A549 (cell line): ENCODE measurements around the gene MTIF3. TPM values are rescaled to one million over a fixed set of nuclear protein-coding genes. Genes with fewer than 3 reads are reported as not detected.

ENCODE experiments used
- ATAC-seq, 2 experiments: fragments of 200-7000 bp in 1 of 2; fragments of >200 bp in 1 of 2; cut with Nextera tagmentation in 1 of 2; cut with Tn5 transposase in 1 of 2; 3 replicates each; pipeline versions ENCODE4 v1.8.0 to v1.9.1; 2018 to 2020; ENCODE audit warnings: mild to moderate bottlenecking in 1 of 2, moderate library complexity in 1 of 2
- CTCF ChIA-PET: fragments of 300-600 bp; sonication (Branson Sonifier 250); formaldehyde crosslinking; extraction: SDS; loops from one replicate; lab custom pipeline; 2021; ENCODE audit warnings: antibody characterized with exemption, inconsistent platforms; lab: Yijun Ruan, JAX
- POLR2A ChIA-PET: fragments of 350-600 bp; formaldehyde crosslinking; extraction: SDS; loops from one replicate; lab custom pipeline; 2021; ENCODE audit warnings: antibody characterized with exemption, inconsistent platforms; lab: Yijun Ruan, JAX
- DNase-seq, 2 experiments: peaks; one replicate each; pipeline versions ENCODE4 v3.0.0 to v3.0.0-alpha.2; 2011 to 2016; ENCODE audit warnings: low read depth in 1 of 2, low spot score in 1 of 2
- FAIRE-seq: peaks from 2 replicates; lab custom pipeline; 2011; peaks lifted over from hg19 to GRCh38; lab: Jason Lieb, UNC
- H3K27ac ChIP-seq, 2 experiments: fragments of >200 bp; sonication (Bioruptor Twin); formaldehyde crosslinking; 3 replicates each; pipeline ENCODE4 v1.5.1; 2016 to 2017
- H3K4me1 ChIP-seq: fragments of >200 bp; sonication (Bioruptor Twin); formaldehyde crosslinking; 3 replicates; pipeline ENCODE4 v1.6.1; 2016
- H3K4me2 ChIP-seq: fragments of >200 bp; sonication (Bioruptor Twin); formaldehyde crosslinking; 3 replicates; pipeline ENCODE4 v1.6.1; 2016
- H3K4me3 ChIP-seq: fragments of >200 bp; sonication (Bioruptor Twin); formaldehyde crosslinking; 3 replicates; pipeline ENCODE4 v1.5.1; 2016
- H3K9me3 ChIP-seq: fragments of >200 bp; sonication (Bioruptor Twin); formaldehyde crosslinking; 3 replicates; pipeline ENCODE4 v1.6.1; 2016
- BHLHE40 ChIP-seq: IDR thresholded peaks from 2 replicates; pipeline ENCODE4 v1.6.1; 2012; ENCODE audit warnings: low read depth, low read length, inconsistent platforms
- CBX8 ChIP-seq: fragments of 200-600 bp; sonication (generic); IDR thresholded peaks from 2 replicates; pipeline ENCODE4 v1.6.1; 2016
- CHD2 ChIP-seq: fragments of 150-350 bp; IDR thresholded peaks from 2 replicates; pipeline ENCODE4 v1.6.1; 2014; ENCODE audit warnings: low read length; ENCODE audit not compliant: partially characterized antibody
- EHF ChIP-seq: fragments of 250-450 bp; sonication (Bioruptor Pico); IDR thresholded peaks from 2 replicates; pipeline ENCODE4 v1.5.0; 2020; ENCODE audit warnings: mild to moderate bottlenecking
- EHMT2 ChIP-seq: fragments of 200-600 bp; sonication (generic); IDR thresholded peaks from 2 replicates; pipeline ENCODE4 v1.6.1; 2016; ENCODE audit warnings: antibody characterized with exemption, low read depth, mild to moderate bottlenecking, moderate library complexity
- HOXB13 ChIP-seq: fragments of 250-450 bp; sonication (Bioruptor Pico); IDR thresholded peaks from 2 replicates; pipeline ENCODE4 v1.5.0; 2020; ENCODE audit warnings: low read depth, mild to moderate bottlenecking, moderate library complexity
- JUNB ChIP-seq: fragments of >200 bp; sonication (Bioruptor Twin); formaldehyde crosslinking; IDR thresholded peaks from 2 replicates; pipeline ENCODE4 v1.6.1; 2016
- MYC ChIP-seq: IDR thresholded peaks from 2 replicates; pipeline ENCODE4 v1.6.1; 2012; ENCODE audit warnings: mild to moderate bottlenecking, inconsistent platforms, low read length, improper control_type of control experiment, borderline replicate concordance
- NPAS2 ChIP-seq: fragments of 250-450 bp; sonication (Bioruptor Pico); IDR thresholded peaks from 2 replicates; pipeline ENCODE4 v1.8.0; 2022; ENCODE audit warnings: mild to moderate bottlenecking, moderate library complexity, borderline replicate concordance
- RARB ChIP-seq: fragments of 250-450 bp; sonication (Bioruptor Pico); IDR thresholded peaks from 2 replicates; pipeline ENCODE4 v1.8.0; 2021; ENCODE audit warnings: mild to moderate bottlenecking, moderate library complexity
- RFX5 ChIP-seq: fragments of 450-650 bp; IDR thresholded peaks from 2 replicates; pipeline ENCODE4 v1.7.1; 2014; ENCODE audit warnings: antibody characterized with exemption, mild to moderate bottlenecking, moderate library complexity
- SREBF2 ChIP-seq: fragments of 450-650 bp; IDR thresholded peaks from 2 replicates; pipeline ENCODE4 v1.6.1; 2014; ENCODE audit warnings: mild to moderate bottlenecking, moderate library complexity
- TFCP2L1 ChIP-seq: fragments of 250-450 bp; sonication (Bioruptor Pico); IDR thresholded peaks from 2 replicates; pipeline ENCODE4 v1.5.0; 2021; ENCODE audit warnings: mild to moderate bottlenecking
- TP53 ChIP-seq: fragments of 250-450 bp; sonication (Bioruptor Pico); IDR thresholded peaks from 2 replicates; pipeline ENCODE4 v1.5.0; 2021; ENCODE audit warnings: mild to moderate bottlenecking, moderate library complexity
- WGBS: methylation state at CpG from one replicate; pipeline ENCODE4 v1.1.6; 2017; ENCODE audit errors: missing lambda C conversion rate; 5-methylcytosine and 5-hydroxymethylcytosine counted together
- polyA plus RNA-seq, 4 experiments: library from polyadenylated mRNA; depleted of rRNA in 3 of 4; stranded (reverse); fragments of >200 nt; fragmentation: RNase III in 1 of 4; extraction: RNeasy Plus Mini Kit Qiagen cat#74134 plus additional on column Dnase treatment in 1 of 4; gene quantifications; 2 replicates in 3 of 4; 3 replicates in 1 of 4; pipeline ENCODE4 v1.2.3, GENCODE V29; 2011 to 2017
- small RNA-seq, 6 experiments: library from RNA; depleted of rRNA; stranded (forward); fragments of <200 nt; gene quantifications; one replicate each; pipeline ENCODE3, GENCODE V24; 2012
- TF ChIP-seq, protein P1 (sequence below): fragments of 150-350 bp; IDR thresholded peaks from 2 replicates; pipeline ENCODE4 v1.6.1; 2014; ENCODE audit warnings: low read depth, mild to moderate bottlenecking, low read length
- TF ChIP-seq, protein P2 (sequence below): fragments of >200 bp; sonication (Bioruptor Twin); formaldehyde crosslinking; IDR thresholded peaks from 3 replicates; pipeline ENCODE4 v1.6.1; 2016

Gene MTIF3
- polyA plus RNA-seq, 2 of the 4 experiments (the other 2 are of a cell fraction): 31.7 to 61.8 TPM

DNA sequence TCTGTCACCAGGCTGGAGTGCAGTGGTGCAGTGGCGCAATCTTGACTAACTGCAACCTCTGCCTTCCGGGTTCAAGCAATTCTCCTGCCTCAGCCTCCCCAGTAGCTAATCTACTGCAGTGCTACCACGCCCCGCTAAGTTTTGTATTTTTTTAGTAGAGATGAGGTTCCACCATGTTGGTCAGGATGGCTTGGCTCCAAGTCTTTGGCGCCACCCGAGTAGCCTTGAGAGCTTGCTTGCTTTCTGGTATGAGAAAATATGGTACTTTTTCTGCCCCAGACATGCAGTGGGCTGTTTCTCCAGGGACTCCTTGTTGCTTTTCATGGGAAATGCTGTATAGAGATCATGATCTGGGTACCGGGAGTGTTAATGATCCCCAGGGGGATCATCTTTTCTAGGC is 60.5 kb downstream of the MTIF3 start (continued):
- TF ChIP-seq, protein P1, sequence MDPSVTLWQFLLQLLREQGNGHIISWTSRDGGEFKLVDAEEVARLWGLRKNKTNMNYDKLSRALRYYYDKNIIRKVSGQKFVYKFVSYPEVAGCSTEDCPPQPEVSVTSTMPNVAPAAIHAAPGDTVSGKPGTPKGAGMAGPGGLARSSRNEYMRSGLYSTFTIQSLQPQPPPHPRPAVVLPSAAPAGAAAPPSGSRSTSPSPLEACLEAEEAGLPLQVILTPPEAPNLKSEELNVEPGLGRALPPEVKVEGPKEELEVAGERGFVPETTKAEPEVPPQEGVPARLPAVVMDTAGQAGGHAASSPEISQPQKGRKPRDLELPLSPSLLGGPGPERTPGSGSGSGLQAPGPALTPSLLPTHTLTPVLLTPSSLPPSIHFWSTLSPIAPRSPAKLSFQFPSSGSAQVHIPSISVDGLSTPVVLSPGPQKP: no peak
- TF ChIP-seq SREBF2 (no peak), RARB (CRISPR knock-in tag) (no peak), EHMT2 (no peak), TFCP2L1 (CRISPR knock-in tag) (no peak), CBX8 (no peak)
- TF ChIP-seq, protein P2, sequence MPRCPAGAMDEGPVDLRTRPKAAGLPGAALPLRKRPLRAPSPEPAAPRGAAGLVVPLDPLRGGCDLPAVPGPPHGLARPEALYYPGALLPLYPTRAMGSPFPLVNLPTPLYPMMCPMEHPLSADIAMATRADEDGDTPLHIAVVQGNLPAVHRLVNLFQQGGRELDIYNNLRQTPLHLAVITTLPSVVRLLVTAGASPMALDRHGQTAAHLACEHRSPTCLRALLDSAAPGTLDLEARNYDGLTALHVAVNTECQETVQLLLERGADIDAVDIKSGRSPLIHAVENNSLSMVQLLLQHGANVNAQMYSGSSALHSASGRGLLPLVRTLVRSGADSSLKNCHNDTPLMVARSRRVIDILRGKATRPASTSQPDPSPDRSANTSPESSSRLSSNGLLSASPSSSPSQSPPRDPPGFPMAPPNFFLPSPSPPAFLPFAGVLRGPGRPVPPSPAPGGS: no peak
- TF ChIP-seq, all 56 proteins: peak for 0

DNA sequence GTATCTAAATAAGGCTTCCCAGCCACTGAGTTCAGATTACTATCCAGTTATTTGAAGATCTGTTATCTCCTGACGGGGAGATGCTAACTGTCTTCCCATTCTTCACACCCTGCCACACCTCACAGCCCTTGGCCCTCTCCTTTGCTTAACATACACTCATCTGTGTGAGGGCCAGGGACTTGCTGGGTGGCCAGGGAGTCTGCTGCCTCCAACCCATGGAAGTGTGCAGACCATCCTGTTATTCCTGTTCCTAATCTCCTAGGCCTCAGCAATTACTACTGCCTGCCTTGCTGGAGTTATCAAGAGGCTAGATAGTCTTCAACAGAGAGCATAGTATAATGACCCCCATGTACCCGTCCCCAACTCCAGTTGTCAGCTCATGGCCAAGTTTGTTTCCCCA is 62.1 kb downstream of the MTIF3 start:
- no peaks in the 10 kb centered on the region for H3K9me3 ChIP-seq
- H3K4me3 ChIP-seq: no peak overlapping the region
- TF ChIP-seq TP53 (CRISPR knock-in tag): no peak
- TF ChIP-seq CBX8: no peak
- no peak for TF ChIP-seq EHF (CRISPR knock-in tag)
- TF ChIP-seq RFX5: no peak
- no peak for TF ChIP-seq NPAS2 (CRISPR knock-in tag)
- TF ChIP-seq EHMT2: no peak
- no peak for TF ChIP-seq CHD2
- TF ChIP-seq JUNB: no peak
- no peak for TF ChIP-seq BHLHE40
- TF ChIP-seq TFCP2L1 (CRISPR knock-in tag): no peak
- TF ChIP-seq HOXB13 (CRISPR knock-in tag): no peak
- TF ChIP-seq, protein P1: no peak
- no peak for TF ChIP-seq MYC
- ChIA-PET CTCF (interaction anchor here (1.1 to 1.9 kb wide), 2 partner anchors 34 to 439 kb away, joined by 3 to 6 read pairs; no protein-coding TSS in a partner anchor), POLR2A (no interaction called here)
- H3K27ac ChIP-seq: no peak overlapping the region
- FAIRE-seq (no peak), DNase-seq (no peak), ATAC-seq (no peak)
- no peak overlapping the region for H3K4me2 ChIP-seq
- H3K4me1 ChIP-seq: no peaks in the 10 kb centered on the region
- WGBS: 82% methylated on average over 2 of the region's 2 CpGs

Small RNA genes lying within 50 kb of the gene (small RNA-seq; reads per million reads assigned to genes)
- gene RNU6-63P: 0 reads per million in 6 experiments
- 0 reads per million in 6 experiments for gene RNY1P1

Other genes starting within 250 kb of the MTIF3 start
- gene RPL21, start 199.0 kb downstream of the MTIF3 start, polyA plus RNA-seq (2011; rRNA removed): 1,202 and 1,438 TPM in 2 replicates
- 1,367 to 1,538 TPM (median 1,393 TPM) in 3 replicates for gene RPL21, start 199.0 kb downstream of the MTIF3 start, polyA plus RNA-seq (2017; fragmentation: RNase III; extraction: RNeasy Plus Mini Kit Qiagen cat#74134 plus additional on column Dnase treatment)
- gene RASL11A, start 179.7 kb downstream of the MTIF3 start, polyA plus RNA-seq (2011; rRNA removed): 2.1 TPM in 2 replicates
- gene RASL11A, start 179.7 kb downstream of the MTIF3 start, polyA plus RNA-seq (2017; fragmentation: RNase III; extraction: RNeasy Plus Mini Kit Qiagen cat#74134 plus additional on column Dnase treatment): 3.8 to 4.8 TPM (median 4.7 TPM) in 3 replicates
- gene GTF3A, start 25.9 kb downstream of the MTIF3 start, polyA plus RNA-seq (2011; rRNA removed): 125 and 132 TPM in 2 replicates
- gene GTF3A, start 25.9 kb downstream of the MTIF3 start, polyA plus RNA-seq (2017; fragmentation: RNase III; extraction: RNeasy Plus Mini Kit Qiagen cat#74134 plus additional on column Dnase treatment): 93.1 to 99.6 TPM (median 93.4 TPM) in 3 replicates
- 6.3 and 6.8 TPM in 2 replicates for gene LNX2, start 170.0 kb upstream of the MTIF3 start, polyA plus RNA-seq (2011; rRNA removed)
- 2.7 to 3.3 TPM (median 2.7 TPM) in 3 replicates for gene LNX2, start 170.0 kb upstream of the MTIF3 start, polyA plus RNA-seq (2017; fragmentation: RNase III; extraction: RNeasy Plus Mini Kit Qiagen cat#74134 plus additional on column Dnase treatment)
- 161 and 192 TPM in 2 replicates for gene POLR1D, start 171.3 kb upstream of the MTIF3 start, polyA plus RNA-seq (2011; rRNA removed)
- gene POLR1D, start 171.3 kb upstream of the MTIF3 start, polyA plus RNA-seq (2017; fragmentation: RNase III; extraction: RNeasy Plus Mini Kit Qiagen cat#74134 plus additional on column Dnase treatment): 110 to 120 TPM (median 117 TPM) in 3 replicates